GM23338 (cell line): Measurements from ENCODE around the gene NAA11. TPM values are rescaled to one million over a fixed set of nuclear protein-coding genes. Genes with fewer than 3 reads are reported as not detected.

Experiments used
- ATAC-seq: fragments of 200-7000 bp; cut with Tn5 transposase; 3 replicates; pipeline ENCODE4 v1.9.1; 2020
- DNase-seq: peaks from one replicate; pipeline ENCODE4 v3.0.0-alpha.2; 2015; ENCODE audit warnings: low spot score
- H2AFZ ChIP-seq: fragments of 200-600 bp; sonication (generic); 2 replicates; pipeline ENCODE4 v1.8.0; 2016; ENCODE audit warnings: antibody characterized with exemption, mild to moderate bottlenecking, moderate library complexity
- H3F3A ChIP-seq: fragments of 200-600 bp; sonication (generic); replicated peaks from 2 replicates; pipeline ENCODE4 v1.8.0; 2017; ENCODE audit warnings: antibody characterized with exemption, mixed run types, low read depth
- H3K27ac ChIP-seq: fragments of 200-600 bp; sonication (generic); 2 replicates; pipeline ENCODE4 v1.6.1; 2016; ENCODE audit warnings: low read depth
- H3K27me3 ChIP-seq: fragments of 200-600 bp; sonication (generic); 2 replicates; pipeline ENCODE4 v1.8.0; 2016; ENCODE audit warnings: mild to moderate bottlenecking, mixed run types, moderate library complexity; ENCODE audit not compliant: insufficient read depth
- H3K36me3 ChIP-seq: fragments of 200-600 bp; sonication (generic); 2 replicates; pipeline ENCODE4 v1.8.0; 2016; ENCODE audit warnings: mild to moderate bottlenecking; ENCODE audit not compliant: insufficient read depth
- H3K4me1 ChIP-seq: fragments of 200-600 bp; sonication (generic); 2 replicates; pipeline ENCODE4 v1.8.0; 2016; ENCODE audit warnings: mild to moderate bottlenecking, moderate library complexity; ENCODE audit not compliant: insufficient read depth
- H3K4me2 ChIP-seq: fragments of 200-600 bp; sonication (generic); 2 replicates; pipeline ENCODE4 v1.7.1; 2017; ENCODE audit warnings: mixed run types
- H3K4me3 ChIP-seq: fragments of 200-600 bp; sonication (generic); 2 replicates; pipeline ENCODE4 v1.6.1; 2016; ENCODE audit warnings: mixed run types
- H3K79me2 ChIP-seq: fragments of 200-600 bp; sonication (generic); replicated peaks from 2 replicates; pipeline ENCODE4 v1.8.0; 2017; ENCODE audit warnings: mild to moderate bottlenecking; ENCODE audit not compliant: insufficient read depth
- H3K9me2 ChIP-seq: fragments of 200-600 bp; sonication (generic); 2 replicates; pipeline ENCODE4 v1.8.0; 2017; ENCODE audit not compliant: insufficient read depth
- H4K20me1 ChIP-seq: fragments of 200-600 bp; sonication (generic); replicated peaks from 2 replicates; pipeline ENCODE4 v1.8.0; 2017; ENCODE audit warnings: mild to moderate bottlenecking; ENCODE audit not compliant: insufficient read depth
- H3K27ac Mint-ChIP-seq: 2 replicates; pipeline ENCODE4 v1.8.0; 2020; ENCODE audit warnings: inconsistent platforms, mild to moderate bottlenecking, moderate library complexity, mixed read lengths
- H3K27me3 Mint-ChIP-seq: 3 replicates; pipeline ENCODE4 v1.8.0; 2022; ENCODE audit warnings: low read depth, mild to moderate bottlenecking, moderate library complexity, mixed read lengths, inconsistent platforms; ENCODE audit not compliant: insufficient read depth, poor library complexity
- H3K36me3 Mint-ChIP-seq: 3 replicates; pipeline ENCODE4 v1.8.0; 2021; ENCODE audit warnings: low read depth, mild to moderate bottlenecking, inconsistent platforms, moderate library complexity, mixed read lengths
- H3K4me1 Mint-ChIP-seq: 3 replicates; pipeline ENCODE4 v1.8.0; 2020; ENCODE audit warnings: mild to moderate bottlenecking, inconsistent platforms, mixed read lengths
- H3K4me3 Mint-ChIP-seq: 3 replicates; pipeline ENCODE4 v1.8.0; 2021; ENCODE audit warnings: moderate library complexity, mild to moderate bottlenecking, inconsistent platforms, mixed read lengths
- H3K9me3 Mint-ChIP-seq: 3 replicates; pipeline ENCODE4 v1.8.0; 2020; ENCODE audit warnings: moderate library complexity, mild to moderate bottlenecking, inconsistent platforms, mixed read lengths
- CREB1 ChIP-seq: fragments of 250-450 bp; sonication (Bioruptor Pico); IDR thresholded peaks from 2 replicates; pipeline ENCODE4 v1.5.0; 2020; ENCODE audit warnings: low read depth, mild to moderate bottlenecking, moderate library complexity
- EZH2 ChIP-seq: fragments of 200-600 bp; sonication (generic); IDR thresholded peaks from one replicate; pipeline ENCODE4 v1.8.0; 2017; ENCODE audit warnings: antibody characterized with exemption, mild to moderate bottlenecking, low read depth; ENCODE audit not compliant: unreplicated experiment
- EZH2phosphoT487 ChIP-seq: fragments of 200-600 bp; sonication (generic); IDR thresholded peaks from one replicate; pipeline ENCODE4 v1.8.1; 2018; ENCODE audit warnings: antibody characterized with exemption; ENCODE audit not compliant: unreplicated experiment
- JUNB ChIP-seq: IDR thresholded peaks from one replicate; pipeline ENCODE4 v1.6.1; 2016; ENCODE audit warnings: antibody characterized with exemption; ENCODE audit not compliant: unreplicated experiment
- NANOG ChIP-seq: IDR thresholded peaks from 2 replicates; pipeline ENCODE4 v1.6.1; 2016; ENCODE audit warnings: antibody characterized with exemption, borderline replicate concordance
- POLR2AphosphoS5 ChIP-seq: IDR thresholded peaks from 2 replicates; pipeline ENCODE4 v1.6.1; 2016; ENCODE audit warnings: antibody characterized with exemption, low read depth
- STAT1 ChIP-seq: IDR thresholded peaks from one replicate; pipeline ENCODE4 v1.6.1; 2016; ENCODE audit warnings: antibody characterized with exemption; ENCODE audit not compliant: unreplicated experiment
- ZNF114 ChIP-seq: fragments of 250-450 bp; sonication (Bioruptor Pico); IDR thresholded peaks from 2 replicates; pipeline ENCODE4 v1.5.0; 2020; ENCODE audit warnings: mild to moderate bottlenecking, moderate library complexity
- ZNF331 ChIP-seq: fragments of 250-450 bp; sonication (Bioruptor Pico); IDR thresholded peaks from 2 replicates; pipeline ENCODE4 v1.5.0; 2020; ENCODE audit warnings: low read depth, mild to moderate bottlenecking, moderate library complexity
- polyA plus RNA-seq: library from polyadenylated mRNA; unstranded; fragments of >200 nt; fragmentation: Nextera tagmentation; extraction: Ambion mirVana; gene quantifications from 2 replicates; pipeline ENCODE4 v1.2.1, GENCODE V29; 2016
- total RNA-seq: library from RNA; depleted of rRNA; stranded (reverse); fragments of >200 nt; shearing (Covaris generic); gene quantifications from 2 replicates; pipeline ENCODE4 v1.2.3, GENCODE V29; 2014
- TF ChIP-seq, protein P1 (sequence below): IDR thresholded peaks from 2 replicates; pipeline ENCODE4 v1.6.1; 2016; ENCODE audit warnings: antibody characterized with exemption
- TF ChIP-seq, protein P2 (sequence below), 2 experiments: fragments of 200-600 bp in 1 of 2; sonication (generic) in 1 of 2; conservative IDR thresholded peaks; 2 replicates each; pipeline versions ENCODE4 v1.5.1 to v1.6.1; 2016 to 2017; ENCODE audit warnings: antibody characterized with exemption in 2 of 2, low read depth in 2 of 2, mild to moderate bottlenecking in 2 of 2, moderate library complexity in 1 of 2
- TF ChIP-seq, protein P3 (sequence below): IDR thresholded peaks from one replicate; pipeline ENCODE4 v1.6.1; 2018; ENCODE audit warnings: antibody characterized with exemption; ENCODE audit not compliant: unreplicated experiment
- TF ChIP-seq, protein P4 (sequence below): fragments of 250-450 bp; sonication (Bioruptor Pico); IDR thresholded peaks from 2 replicates; pipeline ENCODE4 v1.5.0; 2020; ENCODE audit warnings: mild to moderate bottlenecking, moderate library complexity

Gene NAA11
- total and polyA plus RNA-seq, 2 experiments from 2014 or later = not detected

DNA sequence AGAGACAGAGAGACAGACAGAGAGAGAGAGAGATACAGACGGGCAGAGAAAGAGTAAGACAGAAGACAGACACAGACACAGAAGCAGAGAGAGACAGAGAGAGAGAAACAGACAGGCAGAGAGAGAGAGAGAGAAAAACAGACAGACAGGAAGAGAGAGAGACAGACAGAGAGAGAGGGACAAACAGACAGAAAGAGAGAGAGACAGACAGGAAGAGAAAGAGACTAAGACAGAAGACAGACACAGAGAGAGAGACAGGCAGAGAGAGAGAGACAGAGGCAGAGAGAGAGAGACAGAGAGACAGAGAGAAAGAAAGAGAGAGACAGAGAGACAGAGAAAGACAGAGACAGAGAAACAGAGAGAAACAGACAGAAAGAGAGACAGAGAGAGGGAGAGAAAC lies 27.2 kb upstream of the NAA11 start (continued):
- TF ChIP-seq POLR2AphosphoS5 (no peak), JUNB (no peak)

DNA sequence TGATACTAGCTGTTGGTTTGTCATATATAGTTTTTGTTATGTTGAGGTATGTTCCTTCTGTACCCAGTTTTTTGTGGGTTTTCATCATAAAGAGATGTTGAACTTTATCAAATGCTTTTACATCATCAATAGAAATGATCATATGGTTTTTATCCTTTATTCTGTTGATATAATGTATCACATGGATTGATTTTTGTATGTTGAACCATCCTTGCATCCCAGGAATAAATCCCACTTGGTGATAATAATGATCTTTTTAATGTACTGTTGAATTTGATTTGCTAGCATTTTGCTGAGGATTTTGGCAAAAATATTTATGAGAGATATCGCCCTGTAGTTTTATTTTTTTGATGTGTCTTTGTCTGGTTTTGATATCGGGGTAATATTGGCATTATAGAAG lies 22.5 kb upstream of the NAA11 start:
- H3K4me1 Mint-ChIP-seq = no peaks in the 10 kb centered on the region
- no peaks in the 10 kb centered on the region for H4K20me1 ChIP-seq
- peaks cover 7% of the 10 kb centered on the region; the same call in 2 of the 3 replicates for H3K36me3 Mint-ChIP-seq
- DNase-seq (no peak), ATAC-seq (no peak)
- H3K4me3 ChIP-seq = no peak overlapping the region
- peaks cover 12% of the 10 kb centered on the region; the same call in 2 of the 3 replicates for H3K9me3 Mint-ChIP-seq
- no peaks in the 10 kb centered on the region for H3K27me3 ChIP-seq
- H3K4me2 ChIP-seq = no peak overlapping the region
- H3F3A ChIP-seq = no peaks in the 10 kb centered on the region
- no peaks in the 10 kb centered on the region for H3K36me3 ChIP-seq
- H3K27ac ChIP-seq = no peak overlapping the region
- no peaks in the 10 kb centered on the region for H3K79me2 ChIP-seq
- H3K27me3 Mint-ChIP-seq = peaks cover 2% of the 10 kb centered on the region
- no peaks in the 10 kb centered on the region for H3K4me1 ChIP-seq
- H2AFZ ChIP-seq = no peak overlapping the region
- no peak overlapping the region for H3K27ac Mint-ChIP-seq
- no peak overlapping the region for H3K4me3 Mint-ChIP-seq
- H3K9me2 ChIP-seq = no peaks in the 10 kb centered on the region
- no peak for TF ChIP-seq JUNB
- TF ChIP-seq NANOG = no peak
- TF ChIP-seq, protein P1, sequence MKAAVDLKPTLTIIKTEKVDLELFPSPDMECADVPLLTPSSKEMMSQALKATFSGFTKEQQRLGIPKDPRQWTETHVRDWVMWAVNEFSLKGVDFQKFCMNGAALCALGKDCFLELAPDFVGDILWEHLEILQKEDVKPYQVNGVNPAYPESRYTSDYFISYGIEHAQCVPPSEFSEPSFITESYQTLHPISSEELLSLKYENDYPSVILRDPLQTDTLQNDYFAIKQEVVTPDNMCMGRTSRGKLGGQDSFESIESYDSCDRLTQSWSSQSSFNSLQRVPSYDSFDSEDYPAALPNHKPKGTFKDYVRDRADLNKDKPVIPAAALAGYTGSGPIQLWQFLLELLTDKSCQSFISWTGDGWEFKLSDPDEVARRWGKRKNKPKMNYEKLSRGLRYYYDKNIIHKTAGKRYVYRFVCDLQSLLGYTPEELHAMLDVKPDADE = no peak
- no peak for TF ChIP-seq STAT1
- TF ChIP-seq ZNF331 = no peak
- TF ChIP-seq, protein P2, sequence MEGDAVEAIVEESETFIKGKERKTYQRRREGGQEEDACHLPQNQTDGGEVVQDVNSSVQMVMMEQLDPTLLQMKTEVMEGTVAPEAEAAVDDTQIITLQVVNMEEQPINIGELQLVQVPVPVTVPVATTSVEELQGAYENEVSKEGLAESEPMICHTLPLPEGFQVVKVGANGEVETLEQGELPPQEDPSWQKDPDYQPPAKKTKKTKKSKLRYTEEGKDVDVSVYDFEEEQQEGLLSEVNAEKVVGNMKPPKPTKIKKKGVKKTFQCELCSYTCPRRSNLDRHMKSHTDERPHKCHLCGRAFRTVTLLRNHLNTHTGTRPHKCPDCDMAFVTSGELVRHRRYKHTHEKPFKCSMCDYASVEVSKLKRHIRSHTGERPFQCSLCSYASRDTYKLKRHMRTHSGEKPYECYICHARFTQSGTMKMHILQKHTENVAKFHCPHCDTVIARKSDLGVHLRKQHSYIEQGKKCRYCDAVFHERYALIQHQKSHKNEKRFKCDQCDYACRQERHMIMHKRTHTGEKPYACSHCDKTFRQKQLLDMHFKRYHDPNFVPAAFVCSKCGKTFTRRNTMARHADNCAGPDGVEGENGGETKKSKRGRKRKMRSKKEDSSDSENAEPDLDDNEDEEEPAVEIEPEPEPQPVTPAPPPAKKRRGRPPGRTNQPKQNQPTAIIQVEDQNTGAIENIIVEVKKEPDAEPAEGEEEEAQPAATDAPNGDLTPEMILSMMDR (conservative IDR thresholded peaks at IDR 0.05; ENCODE audit: low read depth in 2 of 2) = no peak
- TF ChIP-seq, protein P3, sequence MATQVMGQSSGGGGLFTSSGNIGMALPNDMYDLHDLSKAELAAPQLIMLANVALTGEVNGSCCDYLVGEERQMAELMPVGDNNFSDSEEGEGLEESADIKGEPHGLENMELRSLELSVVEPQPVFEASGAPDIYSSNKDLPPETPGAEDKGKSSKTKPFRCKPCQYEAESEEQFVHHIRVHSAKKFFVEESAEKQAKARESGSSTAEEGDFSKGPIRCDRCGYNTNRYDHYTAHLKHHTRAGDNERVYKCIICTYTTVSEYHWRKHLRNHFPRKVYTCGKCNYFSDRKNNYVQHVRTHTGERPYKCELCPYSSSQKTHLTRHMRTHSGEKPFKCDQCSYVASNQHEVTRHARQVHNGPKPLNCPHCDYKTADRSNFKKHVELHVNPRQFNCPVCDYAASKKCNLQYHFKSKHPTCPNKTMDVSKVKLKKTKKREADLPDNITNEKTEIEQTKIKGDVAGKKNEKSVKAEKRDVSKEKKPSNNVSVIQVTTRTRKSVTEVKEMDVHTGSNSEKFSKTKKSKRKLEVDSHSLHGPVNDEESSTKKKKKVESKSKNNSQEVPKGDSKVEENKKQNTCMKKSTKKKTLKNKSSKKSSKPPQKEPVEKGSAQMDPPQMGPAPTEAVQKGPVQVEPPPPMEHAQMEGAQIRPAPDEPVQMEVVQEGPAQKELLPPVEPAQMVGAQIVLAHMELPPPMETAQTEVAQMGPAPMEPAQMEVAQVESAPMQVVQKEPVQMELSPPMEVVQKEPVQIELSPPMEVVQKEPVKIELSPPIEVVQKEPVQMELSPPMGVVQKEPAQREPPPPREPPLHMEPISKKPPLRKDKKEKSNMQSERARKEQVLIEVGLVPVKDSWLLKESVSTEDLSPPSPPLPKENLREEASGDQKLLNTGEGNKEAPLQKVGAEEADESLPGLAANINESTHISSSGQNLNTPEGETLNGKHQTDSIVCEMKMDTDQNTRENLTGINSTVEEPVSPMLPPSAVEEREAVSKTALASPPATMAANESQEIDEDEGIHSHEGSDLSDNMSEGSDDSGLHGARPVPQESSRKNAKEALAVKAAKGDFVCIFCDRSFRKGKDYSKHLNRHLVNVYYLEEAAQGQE = no peak
- TF ChIP-seq EZH2phosphoT487 = no peak
- TF ChIP-seq EZH2 = no peak
- TF ChIP-seq ZNF114 (CRISPR knock-in tag) = no peak
- TF ChIP-seq POLR2AphosphoS5 = no peak
- TF ChIP-seq, protein P4, sequence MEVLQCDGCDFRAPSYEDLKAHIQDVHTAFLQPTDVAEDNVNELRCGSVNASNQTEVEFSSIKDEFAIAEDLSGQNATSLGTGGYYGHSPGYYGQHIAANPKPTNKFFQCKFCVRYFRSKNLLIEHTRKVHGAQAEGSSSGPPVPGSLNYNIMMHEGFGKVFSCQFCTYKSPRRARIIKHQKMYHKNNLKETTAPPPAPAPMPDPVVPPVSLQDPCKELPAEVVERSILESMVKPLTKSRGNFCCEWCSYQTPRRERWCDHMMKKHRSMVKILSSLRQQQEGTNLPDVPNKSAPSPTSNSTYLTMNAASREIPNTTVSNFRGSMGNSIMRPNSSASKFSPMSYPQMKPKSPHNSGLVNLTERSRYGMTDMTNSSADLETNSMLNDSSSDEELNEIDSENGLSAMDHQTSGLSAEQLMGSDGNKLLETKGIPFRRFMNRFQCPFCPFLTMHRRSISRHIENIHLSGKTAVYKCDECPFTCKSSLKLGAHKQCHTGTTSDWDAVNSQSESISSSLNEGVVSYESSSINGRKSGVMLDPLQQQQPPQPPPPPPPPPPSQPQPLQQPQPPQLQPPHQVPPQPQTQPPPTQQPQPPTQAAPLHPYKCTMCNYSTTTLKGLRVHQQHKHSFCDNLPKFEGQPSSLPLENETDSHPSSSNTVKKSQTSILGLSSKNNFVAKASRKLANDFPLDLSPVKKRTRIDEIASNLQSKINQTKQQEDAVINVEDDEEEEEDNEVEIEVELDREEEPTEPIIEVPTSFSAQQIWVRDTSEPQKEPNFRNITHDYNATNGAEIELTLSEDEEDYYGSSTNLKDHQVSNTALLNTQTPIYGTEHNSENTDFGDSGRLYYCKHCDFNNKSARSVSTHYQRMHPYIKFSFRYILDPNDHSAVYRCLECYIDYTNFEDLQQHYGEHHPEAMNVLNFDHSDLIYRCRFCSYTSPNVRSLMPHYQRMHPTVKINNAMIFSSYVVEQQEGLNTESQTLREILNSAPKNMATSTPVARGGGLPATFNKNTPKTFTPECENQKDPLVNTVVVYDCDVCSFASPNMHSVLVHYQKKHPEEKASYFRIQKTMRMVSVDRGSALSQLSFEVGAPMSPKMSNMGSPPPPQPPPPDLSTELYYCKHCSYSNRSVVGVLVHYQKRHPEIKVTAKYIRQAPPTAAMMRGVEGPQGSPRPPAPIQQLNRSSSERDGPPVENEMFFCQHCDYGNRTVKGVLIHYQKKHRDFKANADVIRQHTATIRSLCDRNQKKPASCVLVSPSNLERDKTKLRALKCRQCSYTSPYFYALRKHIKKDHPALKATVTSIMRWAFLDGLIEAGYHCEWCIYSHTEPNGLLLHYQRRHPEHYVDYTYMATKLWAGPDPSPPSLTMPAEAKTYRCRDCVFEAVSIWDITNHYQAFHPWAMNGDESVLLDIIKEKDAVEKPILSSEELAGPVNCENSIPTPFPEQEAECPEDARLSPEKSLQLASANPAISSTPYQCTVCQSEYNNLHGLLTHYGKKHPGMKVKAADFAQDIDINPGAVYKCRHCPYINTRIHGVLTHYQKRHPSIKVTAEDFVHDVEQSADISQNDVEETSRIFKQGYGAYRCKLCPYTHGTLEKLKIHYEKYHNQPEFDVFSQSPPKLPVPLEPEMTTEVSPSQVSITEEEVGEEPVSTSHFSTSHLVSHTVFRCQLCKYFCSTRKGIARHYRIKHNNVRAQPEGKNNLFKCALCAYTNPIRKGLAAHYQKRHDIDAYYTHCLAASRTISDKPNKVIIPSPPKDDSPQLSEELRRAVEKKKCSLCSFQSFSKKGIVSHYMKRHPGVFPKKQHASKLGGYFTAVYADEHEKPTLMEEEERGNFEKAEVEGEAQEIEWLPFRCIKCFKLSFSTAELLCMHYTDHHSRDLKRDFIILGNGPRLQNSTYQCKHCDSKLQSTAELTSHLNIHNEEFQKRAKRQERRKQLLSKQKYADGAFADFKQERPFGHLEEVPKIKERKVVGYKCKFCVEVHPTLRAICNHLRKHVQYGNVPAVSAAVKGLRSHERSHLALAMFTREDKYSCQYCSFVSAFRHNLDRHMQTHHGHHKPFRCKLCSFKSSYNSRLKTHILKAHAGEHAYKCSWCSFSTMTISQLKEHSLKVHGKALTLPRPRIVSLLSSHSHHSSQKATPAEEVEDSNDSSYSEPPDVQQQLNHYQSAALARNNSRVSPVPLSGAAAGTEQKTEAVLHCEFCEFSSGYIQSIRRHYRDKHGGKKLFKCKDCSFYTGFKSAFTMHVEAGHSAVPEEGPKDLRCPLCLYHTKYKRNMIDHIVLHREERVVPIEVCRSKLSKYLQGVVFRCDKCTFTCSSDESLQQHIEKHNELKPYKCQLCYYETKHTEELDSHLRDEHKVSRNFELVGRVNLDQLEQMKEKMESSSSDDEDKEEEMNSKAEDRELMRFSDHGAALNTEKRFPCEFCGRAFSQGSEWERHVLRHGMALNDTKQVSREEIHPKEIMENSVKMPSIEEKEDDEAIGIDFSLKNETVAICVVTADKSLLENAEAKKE (CRISPR knock-in tag) = no peak
- no peak for TF ChIP-seq CREB1 (CRISPR knock-in tag)
